Measurements from ENCODE around the gene WDR27. TPM values are rescaled to one million over a fixed set of nuclear protein-coding genes. Genes with fewer than 3 reads are reported as not detected.

Gene WDR27
- polyA plus RNA-seq, 1 donor, result 73.8 TPM

- DNase-seq, result peak; percentile 24 to 74
- WGBS (ENCODE audit: insufficient coverage, low lambda C conversion rate), result 13% methylated on average over 8 of the region's 29 CpGs
- Histone ChIP-seq H3K4me3 (ENCODE audit: low read length) (peak overlapping the region; percentile 69), H3K9me3 (ENCODE audit: control insufficient read depth, low read depth, low read length) (no peaks in the 10 kb centered on the region), H3K27me3 (ENCODE audit: control insufficient read depth, insufficient read depth, low read length) (no peaks in the 10 kb centered on the region), H3K36me3 (ENCODE audit: control insufficient read depth, insufficient read depth, low read length) (no peaks in the 10 kb centered on the region), H3K27ac (ENCODE audit: low read length) (peak overlapping the region; percentile 89), H3K4me1 (ENCODE audit: control insufficient read depth, insufficient read depth, low read length) (peaks cover 6% of the 10 kb centered on the region)
Observed at GRCh38 chr6:169725125-169726048, 23.6 kb upstream of the WDR27 start.

GRCh38 chr6:169724494-169725124 lies 22.8 kb upstream of the WDR27 start, which contains the start of gene PHF10:
TSS of gene PHF10 (minus strand) at chr6:169724500. CDS start at chr6:169723931, 569 bp downstream.
- peaks cover 3% of the 10 kb centered on the region for H3K36me3 ChIP-seq (ENCODE audit: control insufficient read depth, insufficient read depth, low read length)
- H3K27me3 ChIP-seq (ENCODE audit: control insufficient read depth, insufficient read depth, low read length), result no peaks in the 10 kb centered on the region
- DNase-seq, result peak; percentile 23 to 85
- H3K4me1 ChIP-seq (ENCODE audit: control insufficient read depth, insufficient read depth, low read length), result peaks cover 6% of the 10 kb centered on the region
- whole genome bisulfite sequencing (ENCODE audit: insufficient coverage, low lambda C conversion rate), result no CpG with 5 or more reads among the region's 89 CpGs
- H3K9me3 ChIP-seq (ENCODE audit: control insufficient read depth, low read depth, low read length), result no peaks in the 10 kb centered on the region
- H3K27ac ChIP-seq (ENCODE audit: low read length), result peak within 1 kb of the TSS; percentile 90
- H3K4me3 ChIP-seq (ENCODE audit: low read length), result peak within 1 kb of the TSS; percentile 80

GRCh38 chr6:169723991-169724493 lies 22.2 kb upstream of the WDR27 start:
- Histone ChIP-seq H3K4me3 (ENCODE audit: low read length) (no peak overlapping the region), H3K27ac (ENCODE audit: low read length) (no peak overlapping the region), H3K27me3 (ENCODE audit: control insufficient read depth, insufficient read depth, low read length) (no peaks in the 10 kb centered on the region), H3K4me1 (ENCODE audit: control insufficient read depth, insufficient read depth, low read length) (peaks cover 6% of the 10 kb centered on the region), H3K9me3 (ENCODE audit: control insufficient read depth, low read depth, low read length) (no peaks in the 10 kb centered on the region), H3K36me3 (ENCODE audit: control insufficient read depth, insufficient read depth, low read length) (peaks cover 6% of the 10 kb centered on the region)
- DNase-seq, result peak; percentile 9 to 73
- no CpG with 5 or more reads among the region's 89 CpGs for WGBS (ENCODE audit: insufficient coverage, low lambda C conversion rate)

- Histone ChIP-seq H3K27me3 (ENCODE audit: control insufficient read depth, insufficient read depth, low read length) (no peaks in the 10 kb centered on the region), H3K36me3 (ENCODE audit: control insufficient read depth, insufficient read depth, low read length) (peaks cover 9% of the 10 kb centered on the region), H3K4me3 (ENCODE audit: low read length) (peak overlapping the region; percentile 80), H3K27ac (ENCODE audit: low read length) (peak overlapping the region; percentile 90), H3K9me3 (ENCODE audit: control insufficient read depth, low read depth, low read length) (no peaks in the 10 kb centered on the region), H3K4me1 (ENCODE audit: control insufficient read depth, insufficient read depth, low read length) (peaks cover 6% of the 10 kb centered on the region)
- DNase-seq, result peak; percentile 56 to 82
- no CpG with 5 or more reads among the region's 70 CpGs for WGBS (ENCODE audit: insufficient coverage, low lambda C conversion rate)
Observed at GRCh38 chr6:169723200-169723909, 21.5 kb upstream of the WDR27 start.

- 0% methylated on average over 1 of the region's 22 CpGs for WGBS (ENCODE audit: insufficient coverage, low lambda C conversion rate)
- H3K36me3 ChIP-seq (ENCODE audit: control insufficient read depth, insufficient read depth, low read length), result peaks cover 11% of the 10 kb centered on the region
- no peaks in the 10 kb centered on the region for H3K27me3 ChIP-seq (ENCODE audit: control insufficient read depth, insufficient read depth, low read length)
- no peaks in the 10 kb centered on the region for H3K9me3 ChIP-seq (ENCODE audit: control insufficient read depth, low read depth, low read length)
- peak overlapping the region; percentile 80 for H3K4me3 ChIP-seq (ENCODE audit: low read length)
- peak overlapping the region; percentile 90 for H3K27ac ChIP-seq (ENCODE audit: low read length)
- peaks cover 6% of the 10 kb centered on the region for H3K4me1 ChIP-seq (ENCODE audit: control insufficient read depth, insufficient read depth, low read length)
- DNase-seq, result peak; percentile 38 to 66
Observed at GRCh38 chr6:169722362-169723199, 20.8 kb upstream of the WDR27 start.

GRCh38 chr6:169720207-169720855 lies 18.5 kb upstream of the WDR27 start:
- H3K4me3 ChIP-seq (ENCODE audit: low read length), result no peak overlapping the region
- peaks cover 6% of the 10 kb centered on the region for H3K4me1 ChIP-seq (ENCODE audit: control insufficient read depth, insufficient read depth, low read length)
- WGBS (ENCODE audit: insufficient coverage, low lambda C conversion rate), result 93% methylated on average over 3 of the region's 3 CpGs
- DNase-seq, result no peak
- no peak overlapping the region for H3K27ac ChIP-seq (ENCODE audit: low read length)
- H3K36me3 ChIP-seq (ENCODE audit: control insufficient read depth, insufficient read depth, low read length), result peaks cover 28% of the 10 kb centered on the region
- no peaks in the 10 kb centered on the region for H3K27me3 ChIP-seq (ENCODE audit: control insufficient read depth, insufficient read depth, low read length)
- H3K9me3 ChIP-seq (ENCODE audit: control insufficient read depth, low read depth, low read length), result no peaks in the 10 kb centered on the region

GRCh38 chr6:169719117-169719516 lies 17.3 kb upstream of the WDR27 start:
- peaks cover 39% of the 10 kb centered on the region for H3K36me3 ChIP-seq (ENCODE audit: control insufficient read depth, insufficient read depth, low read length)
- no peaks in the 10 kb centered on the region for H3K9me3 ChIP-seq (ENCODE audit: control insufficient read depth, low read depth, low read length)
- H3K4me1 ChIP-seq (ENCODE audit: control insufficient read depth, insufficient read depth, low read length), result peaks cover 6% of the 10 kb centered on the region
- H3K27me3 ChIP-seq (ENCODE audit: control insufficient read depth, insufficient read depth, low read length), result no peaks in the 10 kb centered on the region
- H3K4me3 ChIP-seq (ENCODE audit: low read length), result no peak overlapping the region
- no peak for DNase-seq
- H3K27ac ChIP-seq (ENCODE audit: low read length), result no peak overlapping the region
- WGBS (ENCODE audit: insufficient coverage, low lambda C conversion rate), result 100% methylated on average over 1 of the region's 4 CpGs

GRCh38 chr6:169714595-169714994 lies 12.8 kb upstream of the WDR27 start:
- no peak overlapping the region for H3K4me3 ChIP-seq (ENCODE audit: low read length)
- no peaks in the 10 kb centered on the region for H3K4me1 ChIP-seq (ENCODE audit: control insufficient read depth, insufficient read depth, low read length)
- H3K9me3 ChIP-seq (ENCODE audit: control insufficient read depth, low read depth, low read length), result no peaks in the 10 kb centered on the region
- WGBS (ENCODE audit: insufficient coverage, low lambda C conversion rate), result 0% methylated on average over 1 of the region's 9 CpGs
- DNase-seq, result peak in 1 of 2 donors; percentile 46
- no peaks in the 10 kb centered on the region for H3K27me3 ChIP-seq (ENCODE audit: control insufficient read depth, insufficient read depth, low read length)
- H3K27ac ChIP-seq (ENCODE audit: low read length), result peak overlapping the region; percentile 49
- H3K36me3 ChIP-seq (ENCODE audit: control insufficient read depth, insufficient read depth, low read length), result peaks cover 67% of the 10 kb centered on the region

- Histone ChIP-seq H3K27me3 (ENCODE audit: control insufficient read depth, insufficient read depth, low read length) (no peaks in the 10 kb centered on the region), H3K36me3 (ENCODE audit: control insufficient read depth, insufficient read depth, low read length) (peaks cover 67% of the 10 kb centered on the region), H3K4me3 (ENCODE audit: low read length) (no peak overlapping the region), H3K9me3 (ENCODE audit: control insufficient read depth, low read depth, low read length) (no peaks in the 10 kb centered on the region), H3K4me1 (ENCODE audit: control insufficient read depth, insufficient read depth, low read length) (no peaks in the 10 kb centered on the region), H3K27ac (ENCODE audit: low read length) (peak overlapping the region; percentile 49)
- WGBS (ENCODE audit: insufficient coverage, low lambda C conversion rate), result no CpG with 5 or more reads among the region's 2 CpGs
- no peak for DNase-seq
Observed at GRCh38 chr6:169714178-169714577, 12.3 kb upstream of the WDR27 start.

All from large intestine (tissue), 3 donors.